HG03354 (cell line): Measurements from ENCODE around the gene LAMB1.

Experiments used
- ATAC-seq: cut with Tn5 transposase; IDR thresholded peaks from one replicate; pipeline ENCODE4 v1.9.1; 2021; ENCODE audit warnings: mild to moderate bottlenecking; ENCODE audit not compliant: unreplicated experiment, poor library complexity, severe bottlenecking

Gene LAMB1

GRCh38 chr7:108000875-108001763 is 1.8 kb downstream of the LAMB1 start:
- ATAC-seq: no peak

- no peak for ATAC-seq
Observed at GRCh38 chr7:107999779-108000560, 3.0 kb downstream of the LAMB1 start.

- ATAC-seq: no peak
Observed at GRCh38 chr7:107998660-107999480, 4.1 kb downstream of the LAMB1 start.

- no peak for ATAC-seq
Observed at GRCh38 chr7:107998150-107998549, 4.8 kb downstream of the LAMB1 start.

GRCh38 chr7:107996072-107996882 is 6.7 kb downstream of the LAMB1 start:
- no peak for ATAC-seq

- no peak for ATAC-seq
Observed at GRCh38 chr7:107995184-107996071, 7.5 kb downstream of the LAMB1 start.

GRCh38 chr7:107994421-107995030 is 8.4 kb downstream of the LAMB1 start:
- no peak for ATAC-seq

- no peak for ATAC-seq
Observed at GRCh38 chr7:107993891-107994291, 9.1 kb downstream of the LAMB1 start.

GRCh38 chr7:107989618-107990373 is 13.2 kb downstream of the LAMB1 start:
- no peak for ATAC-seq

GRCh38 chr7:107982918-107983389 is 20.0 kb downstream of the LAMB1 start:
- ATAC-seq: no peak

GRCh38 chr7:107982042-107982840 is 20.7 kb downstream of the LAMB1 start:
- ATAC-seq: no peak

- no peak for ATAC-seq
Observed at GRCh38 chr7:107981466-107981865, 21.5 kb downstream of the LAMB1 start.

- ATAC-seq: no peak
Observed at GRCh38 chr7:107980671-107981190, 22.2 kb downstream of the LAMB1 start.

- ATAC-seq: no peak
Observed at GRCh38 chr7:107980171-107980570, 22.8 kb downstream of the LAMB1 start.

GRCh38 chr7:107978815-107979408 is 24.0 kb downstream of the LAMB1 start:
- no peak for ATAC-seq

GRCh38 chr7:107977048-107977447 is 25.9 kb downstream of the LAMB1 start:
- no peak for ATAC-seq
